ENCODE data around the gene DGKB. TPM values are rescaled to one million over a fixed set of nuclear protein-coding genes. Genes with fewer than 3 reads are reported as not detected.

The DGKB gene
- total RNA-seq, 1 donor, result not detected

DNA sequence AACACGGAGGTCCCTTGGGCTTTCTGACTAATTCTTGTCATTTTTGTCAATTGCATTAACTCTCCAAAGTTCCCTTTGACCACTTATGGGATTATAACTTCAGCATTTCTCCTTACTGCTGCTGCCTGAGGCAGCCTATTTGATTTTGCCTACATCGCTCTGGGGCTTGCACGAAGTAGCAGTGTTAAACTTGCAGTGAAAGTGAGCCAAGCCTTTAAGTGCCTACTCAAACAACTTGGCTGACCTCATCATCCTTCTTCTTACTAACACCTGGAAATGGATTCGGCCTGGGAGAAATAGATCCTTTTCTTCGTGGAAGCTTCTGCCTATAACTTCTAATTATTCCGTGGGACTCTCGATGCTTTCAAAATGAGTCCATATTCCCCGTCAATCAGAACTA is 76.6 kb downstream of the DGKB start:
- no peak for DNase-seq (ENCODE audit: low read depth in 2 of 3, low spot score in 2 of 3)

DNA sequence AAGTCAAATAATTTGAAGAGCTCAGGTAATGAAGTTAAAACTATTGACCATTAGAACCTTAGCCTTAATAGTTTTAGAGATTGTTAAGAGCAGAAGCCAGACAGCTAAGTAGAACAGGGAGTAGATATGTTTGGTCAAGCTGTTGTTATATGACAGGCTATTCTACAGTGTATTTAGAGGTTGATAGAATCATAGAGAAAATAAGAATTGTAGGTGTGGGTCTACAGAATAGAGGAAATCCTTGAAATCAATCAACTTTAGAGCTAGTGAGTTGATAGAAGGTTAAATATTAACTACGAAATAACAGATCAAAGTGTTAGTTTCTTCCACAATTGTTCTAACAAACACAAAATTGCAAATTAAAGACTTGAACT is 80.1 kb downstream of the DGKB start:
- DNase-seq (ENCODE audit: low read depth in 2 of 3, low spot score in 2 of 3), result no peak

- DNase-seq (ENCODE audit: low read depth in 2 of 3, low spot score in 2 of 3), result no peak
Measured at GRCh38 chr7:14821757-14822480, 80.6 kb downstream of the DGKB start.

DNA sequence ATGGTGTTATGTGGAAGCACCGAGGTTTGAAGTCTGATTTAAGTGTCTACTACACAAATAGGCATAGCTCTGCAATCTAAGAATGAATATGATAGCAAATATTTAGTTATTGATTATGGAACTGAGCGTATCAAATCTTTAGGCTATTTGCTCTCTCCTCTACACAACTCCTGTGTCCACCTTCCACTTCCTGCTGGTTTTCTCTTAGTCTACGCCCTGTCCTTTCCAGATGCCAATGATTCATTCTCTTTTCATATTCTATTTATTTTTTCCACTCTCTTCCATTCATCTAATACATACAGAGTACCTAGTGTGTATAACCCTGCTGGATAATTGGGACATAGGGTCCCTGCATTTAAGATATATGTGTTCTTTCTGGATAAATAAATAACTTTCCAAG is 83.7 kb downstream of the DGKB start:
- no peak for DNase-seq (ENCODE audit: low read depth in 2 of 3, low spot score in 2 of 3)

GRCh38 chr7:14817829-14818614 is 84.5 kb downstream of the DGKB start:
- DNase-seq (ENCODE audit: low read depth in 2 of 3, low spot score in 2 of 3), result no peak

- no peak for DNase-seq (ENCODE audit: low read depth in 2 of 3, low spot score in 2 of 3)
Measured at GRCh38 chr7:14807507-14807906, 95.0 kb downstream of the DGKB start.

DNA sequence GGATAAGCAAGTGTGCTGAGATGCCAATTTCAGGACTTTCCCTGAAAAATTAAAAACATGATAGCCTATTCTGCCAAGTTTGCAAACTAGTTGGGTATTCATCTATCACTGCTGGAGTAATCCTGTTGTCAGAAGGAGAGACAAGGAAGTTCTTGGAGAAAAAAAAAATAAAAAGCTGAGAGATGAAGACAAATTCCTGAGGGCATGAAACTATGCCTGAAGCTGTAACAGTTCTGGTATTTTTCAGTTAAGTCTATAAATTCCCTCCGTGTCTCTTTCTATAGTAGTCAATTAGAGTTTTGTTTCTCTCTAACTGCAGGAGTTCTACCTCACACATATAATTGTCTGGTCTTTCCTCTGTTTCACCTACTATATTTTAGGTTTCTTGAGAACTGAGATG is 95.7 kb downstream of the DGKB start:
- DNase-seq (ENCODE audit: low read depth in 2 of 3, low spot score in 2 of 3), result no peak

DNA sequence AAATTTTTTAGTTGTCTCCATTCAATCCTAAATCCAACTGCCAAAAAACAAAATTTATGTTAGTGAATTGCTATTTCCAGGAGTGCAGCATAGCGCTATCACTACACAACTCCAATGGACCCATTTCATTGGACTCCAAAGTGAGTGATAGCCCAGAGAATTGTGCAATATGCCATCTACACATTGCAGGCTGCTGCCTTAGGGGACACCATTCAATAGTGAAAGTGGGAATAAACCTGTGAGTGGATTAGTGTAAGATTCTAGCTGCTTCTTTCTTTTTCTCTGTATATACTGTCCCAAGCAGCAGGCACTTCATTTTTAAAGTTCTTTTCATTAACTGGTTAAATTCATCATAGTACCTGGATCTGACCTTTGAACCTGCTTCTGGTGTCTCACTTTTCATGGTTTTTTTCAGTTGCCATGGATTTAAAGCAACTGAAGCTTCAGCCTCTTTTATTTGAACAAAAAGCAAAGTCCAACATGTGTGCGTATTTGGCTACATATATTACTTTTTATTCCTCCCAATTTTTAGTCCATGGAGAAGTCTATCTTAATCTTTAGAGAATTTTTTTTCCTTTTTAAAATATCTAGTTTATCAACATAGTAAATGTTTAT is 97.3 kb downstream of the DGKB start:
- no peak for DNase-seq (ENCODE audit: low read depth in 2 of 3, low spot score in 2 of 3)

- DNase-seq (ENCODE audit: low read depth in 2 of 3, low spot score in 2 of 3), result no peak
Measured at GRCh38 chr7:14800664-14801063, 101.9 kb downstream of the DGKB start.

- no peak for DNase-seq (ENCODE audit: low read depth in 2 of 3, low spot score in 2 of 3)
Measured at GRCh38 chr7:14793151-14793550, 109.4 kb downstream of the DGKB start.

DNA sequence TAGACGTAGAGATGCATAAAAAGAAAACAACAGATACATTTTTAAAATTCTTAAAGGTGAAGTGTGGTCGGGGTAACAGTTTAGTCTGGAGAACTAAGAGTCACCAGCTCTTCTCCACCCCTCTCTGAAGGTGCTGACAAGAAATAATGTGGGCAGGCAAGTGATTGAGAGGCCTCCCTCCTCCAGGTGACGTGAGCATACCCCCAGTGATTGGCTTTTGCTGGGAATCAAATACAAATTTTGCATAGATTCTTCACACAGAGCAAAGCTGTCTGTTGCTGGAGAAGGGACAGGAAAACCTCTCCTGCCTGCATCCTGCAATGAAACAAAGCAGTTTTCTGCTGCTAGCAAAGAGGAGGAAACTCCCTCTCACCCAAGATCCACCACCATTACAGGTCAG is 115.0 kb downstream of the DGKB start:
- no peak for DNase-seq (ENCODE audit: low read depth in 2 of 3, low spot score in 2 of 3)

- no peak for DNase-seq (ENCODE audit: low read depth in 2 of 3, low spot score in 2 of 3)
Measured at GRCh38 chr7:14786314-14786895, 116.1 kb downstream of the DGKB start.

- DNase-seq (ENCODE audit: low read depth in 2 of 3, low spot score in 2 of 3), result no peak
Measured at GRCh38 chr7:14777806-14778205, 124.7 kb downstream of the DGKB start.

DNA sequence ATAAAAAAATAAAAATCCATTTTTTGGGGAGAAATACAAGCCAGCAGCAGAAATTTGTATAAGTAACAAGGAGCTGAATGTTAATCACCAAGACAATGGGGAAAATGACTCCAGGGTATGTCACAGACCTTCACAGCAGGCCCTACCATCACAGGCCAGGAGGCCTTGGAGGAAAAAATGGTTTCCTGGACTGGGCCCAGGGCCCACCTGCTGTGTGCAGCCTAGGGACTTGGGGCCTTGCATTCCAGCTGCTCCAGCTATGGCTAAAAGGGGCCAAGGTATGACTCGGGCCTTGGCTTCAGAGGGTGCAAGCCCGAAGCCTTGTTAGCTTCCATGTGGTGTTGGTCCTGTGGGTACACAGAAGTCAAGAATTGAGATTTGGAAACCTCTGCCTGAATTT is 126.3 kb downstream of the DGKB start:
- no peak for DNase-seq (ENCODE audit: low read depth in 2 of 3, low spot score in 2 of 3)

DNA sequence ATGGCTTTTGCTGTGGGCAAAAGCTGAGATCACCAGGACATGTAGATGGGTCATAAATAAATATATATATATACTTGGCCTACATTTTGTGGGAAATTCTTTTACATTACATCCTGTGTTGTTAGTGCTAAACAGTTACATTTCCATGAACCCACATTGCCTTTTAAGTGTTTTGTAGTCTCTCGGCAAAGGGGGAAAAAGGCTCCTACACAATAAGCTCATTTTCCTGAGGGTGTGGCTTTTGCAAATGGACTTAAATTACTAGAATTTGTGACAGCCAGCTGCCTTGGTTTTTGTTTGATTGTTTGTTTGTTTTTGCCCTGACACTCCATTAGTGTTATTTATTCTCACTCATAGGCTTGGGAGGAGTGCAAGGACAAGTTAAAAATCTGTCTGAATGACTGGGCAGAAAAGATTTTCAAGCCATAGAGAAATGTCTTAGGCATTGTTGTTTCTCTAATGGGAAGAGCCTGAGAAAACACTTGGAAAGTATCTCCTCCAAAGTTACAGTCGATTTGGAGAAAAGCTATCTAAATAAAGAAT is 128.8 kb downstream of the DGKB start:
- no peak for DNase-seq (ENCODE audit: low read depth in 2 of 3, low spot score in 2 of 3)

GRCh38 chr7:14770614-14771013 is 131.9 kb downstream of the DGKB start:
- no peak for DNase-seq (ENCODE audit: low read depth in 2 of 3, low spot score in 2 of 3)

GRCh38 chr7:14769261-14769660 is 133.3 kb downstream of the DGKB start:
- no peak for DNase-seq (ENCODE audit: low read depth in 2 of 3, low spot score in 2 of 3)

DNA sequence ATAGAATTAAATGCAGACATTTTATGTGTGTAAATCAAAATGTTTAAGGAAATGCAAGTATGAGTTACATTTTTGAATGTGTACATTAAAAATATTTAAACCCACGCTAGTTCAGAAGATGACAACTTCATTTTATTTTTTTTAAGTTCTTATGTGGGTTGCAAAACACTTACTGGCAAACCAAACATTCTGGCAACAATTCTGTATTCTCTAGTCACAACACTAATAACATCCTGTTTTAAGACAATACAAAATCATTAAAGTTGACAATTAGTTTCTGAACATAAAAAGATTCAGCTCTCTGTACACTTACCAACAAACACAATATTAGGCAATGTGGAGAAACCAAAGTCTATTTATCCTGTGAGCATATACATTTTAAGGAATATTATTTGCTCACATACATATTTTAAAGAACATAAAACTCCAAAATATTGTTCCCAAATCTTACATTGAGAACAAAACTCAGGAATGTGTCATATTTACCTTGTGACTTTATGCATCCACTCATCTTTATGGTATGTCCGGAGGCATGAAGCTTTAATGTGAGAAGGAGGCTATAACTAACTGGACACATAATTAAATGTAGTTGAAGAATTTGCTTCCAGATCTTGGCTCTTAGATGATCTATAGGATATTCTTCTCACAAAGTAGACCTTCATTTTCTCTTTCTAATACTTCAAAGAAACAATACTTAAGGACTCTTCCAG is 134.7 kb downstream of the DGKB start:
- DNase-seq (ENCODE audit: low read depth in 2 of 3, low spot score in 2 of 3), result no peak

DNA sequence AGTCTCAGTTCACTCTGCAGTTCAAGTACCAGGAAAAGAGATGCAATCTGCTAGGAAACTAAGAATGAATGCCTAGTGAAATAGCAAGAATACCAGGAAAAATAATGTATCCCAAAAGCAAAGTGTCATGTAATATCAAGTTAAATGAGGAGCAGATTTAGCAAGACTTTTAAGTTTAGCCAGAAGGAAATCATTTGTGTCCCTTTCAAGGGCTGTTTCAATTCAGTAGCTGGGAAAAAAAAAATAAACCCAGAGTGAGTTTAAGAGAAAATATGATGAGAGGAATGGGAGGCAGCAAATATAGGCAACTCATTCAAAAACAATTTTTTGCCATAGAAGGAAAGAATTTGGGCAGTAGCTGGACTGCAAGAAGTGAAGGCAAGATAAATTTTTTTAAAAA is 135.8 kb downstream of the DGKB start:
- DNase-seq (ENCODE audit: low read depth in 2 of 3, low spot score in 2 of 3), result no peak

DNA sequence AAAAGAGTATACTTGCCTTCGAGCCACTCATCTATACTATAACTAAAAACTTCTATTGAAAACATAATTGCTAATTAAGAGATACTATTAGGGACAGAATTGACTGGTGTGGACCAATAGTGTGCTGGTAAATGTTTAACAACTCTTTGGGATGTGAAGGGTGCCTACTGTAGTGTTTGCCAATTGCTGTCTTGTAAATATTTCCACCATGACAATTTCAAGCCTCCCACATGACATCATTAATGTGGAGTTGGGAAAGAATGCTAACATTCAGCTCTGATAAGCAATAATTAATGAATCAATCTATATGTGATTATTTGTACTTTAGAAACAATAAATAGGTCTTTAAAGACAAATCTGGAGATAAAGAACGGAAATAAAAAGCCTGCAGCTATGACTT is 136.8 kb downstream of the DGKB start:
- DNase-seq (ENCODE audit: low read depth in 2 of 3, low spot score in 2 of 3), result no peak

- no peak for DNase-seq (ENCODE audit: low read depth in 2 of 3, low spot score in 2 of 3)
Measured at GRCh38 chr7:14762561-14762960, 140.0 kb downstream of the DGKB start.

All from hematopoietic multipotent progenitor cell (in vitro differentiated cells).